NCI-H2029 (cell line): ENCODE results near the gene MS4A8.
"Not testable (repeated sequence)": the region's sequence is repeated elsewhere in the genome, so short reads cannot be mapped to it uniquely, and the experiment has no call there.

Experiments
- DNase-seq: peaks from one replicate; lab custom pipeline; 2025; lab: John Stamatoyannopoulos, UW

MS4A8 gene, protein sequence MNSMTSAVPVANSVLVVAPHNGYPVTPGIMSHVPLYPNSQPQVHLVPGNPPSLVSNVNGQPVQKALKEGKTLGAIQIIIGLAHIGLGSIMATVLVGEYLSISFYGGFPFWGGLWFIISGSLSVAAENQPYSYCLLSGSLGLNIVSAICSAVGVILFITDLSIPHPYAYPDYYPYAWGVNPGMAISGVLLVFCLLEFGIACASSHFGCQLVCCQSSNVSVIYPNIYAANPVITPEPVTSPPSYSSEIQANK

GRCh38 chr11:60699284-60699691 lies at the start of gene MS4A8:
TSS of gene MS4A8 (plus strand) at chr11:60699612. CDS start at chr11:60700861, 1,249 bp downstream.
- DNase-seq: peak; percentile 99

- DNase-seq: peak; percentile 89
Measured at GRCh38 chr11:60657888-60658287, 41.5 kb upstream of the MS4A8 start.

DNA sequence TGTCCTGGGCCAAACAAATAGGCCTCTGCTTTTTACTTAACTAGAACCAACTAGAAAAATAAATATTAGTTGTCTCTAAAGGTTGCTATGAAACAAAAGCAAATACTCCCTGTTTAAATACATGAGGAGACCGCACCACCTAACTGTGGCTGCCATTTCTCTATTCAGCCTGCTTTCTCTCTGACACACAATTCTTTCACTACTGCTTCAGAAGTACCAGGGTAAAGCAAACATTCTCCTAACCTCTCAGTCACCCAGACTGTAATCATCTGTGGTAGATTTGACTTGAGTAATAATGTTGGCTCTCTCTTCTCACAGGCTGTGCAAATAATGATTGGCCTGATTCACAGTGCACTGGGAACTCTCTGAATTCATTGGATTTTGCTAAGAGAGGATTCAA lies 41.0 kb upstream of the MS4A8 start:
- peak; percentile 95 for DNase-seq

- no peak for DNase-seq
Measured at GRCh38 chr11:60672255-60672654, 27.2 kb upstream of the MS4A8 start.

DNA sequence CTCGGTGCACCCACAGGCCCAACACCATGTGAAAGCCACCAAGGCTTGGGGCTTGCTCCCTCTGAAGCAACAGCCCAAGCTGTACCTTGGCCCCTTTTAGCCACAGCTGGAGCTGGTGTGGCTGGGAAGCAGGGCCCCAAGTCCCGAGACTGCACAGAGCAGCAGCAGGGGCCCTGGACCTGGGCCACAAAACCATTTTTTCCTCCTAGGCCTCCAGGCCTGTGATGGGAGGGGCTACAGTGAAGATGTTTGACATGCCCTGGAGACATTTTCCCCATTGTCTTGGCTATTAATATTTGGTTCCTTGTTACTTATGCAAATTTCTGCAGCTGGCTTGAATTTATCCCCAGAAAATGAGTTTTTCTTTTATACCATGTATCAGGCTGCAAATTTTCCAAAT lies 21.2 kb upstream of the MS4A8 start:
- DNase-seq: not testable (repeated sequence)

DNA sequence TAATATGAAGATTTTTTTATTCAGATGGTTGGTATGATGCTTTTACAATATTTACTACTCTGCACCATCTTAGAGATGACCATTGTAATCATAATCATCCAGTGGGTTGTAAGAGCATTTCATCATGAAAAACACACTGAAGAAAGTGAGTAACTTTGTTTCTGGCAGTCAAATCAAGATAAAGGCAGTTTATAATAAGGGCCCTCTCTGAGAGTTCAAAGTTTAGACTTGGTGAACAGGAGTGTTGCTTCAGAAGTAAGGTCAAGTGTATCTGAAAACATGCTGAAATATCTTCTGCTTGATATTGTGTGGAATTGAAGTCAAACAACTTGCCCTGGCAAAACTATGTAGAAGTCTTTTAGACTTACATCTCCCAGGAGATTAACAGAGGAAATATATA lies 19.5 kb upstream of the MS4A8 start:
- DNase-seq: no peak

GRCh38 chr11:60680455-60681119 lies 18.8 kb upstream of the MS4A8 start:
- DNase-seq: no peak

GRCh38 chr11:60684541-60684848 lies 14.9 kb upstream of the MS4A8 start:
- DNase-seq: not testable (repeated sequence)

- DNase-seq: no peak
Measured at GRCh38 chr11:60691661-60692060, 7.8 kb upstream of the MS4A8 start.

DNA sequence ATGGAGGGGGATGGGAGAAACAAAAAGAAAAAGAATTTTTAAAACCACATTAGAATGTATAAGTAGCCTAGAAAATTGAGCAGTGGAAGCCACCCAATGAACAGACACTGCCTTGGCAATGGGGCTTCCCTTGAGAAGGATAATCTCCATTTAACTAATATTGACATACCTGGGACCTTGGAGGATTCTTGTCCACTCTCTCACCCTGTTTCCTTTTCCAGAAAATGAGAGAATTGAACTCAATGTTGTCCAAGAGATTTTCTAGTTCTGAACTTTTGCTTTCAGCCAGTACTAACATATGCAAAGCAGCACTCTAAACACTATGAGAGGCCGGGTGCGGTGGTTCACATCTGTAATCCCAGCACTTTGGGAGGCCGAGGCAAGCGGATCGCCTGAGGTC lies 524 bp downstream of the MS4A8 start:
- DNase-seq: no peak

GRCh38 chr11:60700689-60701468 lies 1.5 kb downstream of the MS4A8 start:
- DNase-seq: peak; percentile 82

DNA sequence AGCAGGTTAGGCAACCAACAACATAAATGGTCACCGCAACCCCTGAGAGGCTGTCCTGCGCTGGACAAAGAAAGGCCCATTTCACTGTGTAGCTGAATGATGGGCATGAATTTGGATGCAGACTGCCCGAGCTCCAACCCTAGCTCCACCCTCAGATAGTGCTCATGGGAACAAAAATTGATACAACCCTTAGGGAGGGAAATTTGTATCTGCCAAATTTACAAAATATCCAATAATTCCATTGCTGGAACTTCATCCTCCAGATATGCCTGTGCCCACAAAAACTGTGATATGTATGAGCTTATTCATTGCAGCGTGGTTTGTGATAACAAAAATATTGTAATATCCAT lies 2.0 kb downstream of the MS4A8 start:
- no peak for DNase-seq

DNA sequence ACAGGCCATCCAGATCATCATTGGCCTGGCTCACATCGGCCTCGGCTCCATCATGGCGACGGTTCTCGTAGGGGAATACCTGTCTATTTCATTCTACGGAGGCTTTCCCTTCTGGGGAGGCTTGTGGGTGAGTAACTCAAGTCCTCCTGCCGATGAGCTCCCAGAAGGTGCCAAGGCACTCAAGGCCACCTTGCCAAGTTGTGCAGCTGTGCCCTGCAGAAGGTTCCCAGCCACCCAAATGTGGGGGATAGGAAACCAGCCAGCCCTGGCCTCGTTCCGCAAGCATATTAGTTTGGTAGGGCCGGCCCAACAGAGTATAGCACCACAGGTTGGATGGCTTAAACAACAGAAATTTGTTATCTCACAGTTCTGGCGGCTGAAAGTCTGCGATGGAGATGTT lies 4.0 kb downstream of the MS4A8 start:
- no peak for DNase-seq

DNA sequence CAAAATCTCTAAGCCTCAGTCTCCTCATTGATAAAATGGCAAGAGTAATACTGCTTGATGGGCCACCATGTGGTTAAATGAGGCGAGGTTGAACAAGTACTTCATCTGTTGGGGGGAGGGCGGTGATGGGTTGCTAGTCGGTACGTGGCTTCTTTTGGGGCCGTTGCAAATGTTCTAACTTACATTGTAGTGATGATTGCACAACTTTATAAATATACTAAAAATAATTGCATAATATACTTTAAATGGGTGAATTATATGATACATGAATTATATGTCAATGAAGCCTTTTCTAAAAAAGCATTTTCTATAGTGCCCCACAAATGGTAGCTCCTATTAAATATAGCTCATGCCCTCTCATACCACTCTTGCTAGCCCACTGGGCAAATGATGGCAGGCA lies 6.5 kb downstream of the MS4A8 start:
- no peak for DNase-seq

GRCh38 chr11:60706931-60707330 lies 7.5 kb downstream of the MS4A8 start:
- no peak for DNase-seq

- DNase-seq: no peak
Measured at GRCh38 chr11:60710482-60710881, 11.1 kb downstream of the MS4A8 start.

GRCh38 chr11:60711276-60711675 lies 11.9 kb downstream of the MS4A8 start:
- no peak for DNase-seq

- DNase-seq: not testable (repeated sequence)
Measured at GRCh38 chr11:60713423-60713822, 14.0 kb downstream of the MS4A8 start.

- DNase-seq: no peak
Measured at GRCh38 chr11:60717956-60718355, 18.5 kb downstream of the MS4A8 start.

- no peak for DNase-seq
Measured at GRCh38 chr11:60718524-60719316, 19.3 kb downstream of the MS4A8 start.

DNA sequence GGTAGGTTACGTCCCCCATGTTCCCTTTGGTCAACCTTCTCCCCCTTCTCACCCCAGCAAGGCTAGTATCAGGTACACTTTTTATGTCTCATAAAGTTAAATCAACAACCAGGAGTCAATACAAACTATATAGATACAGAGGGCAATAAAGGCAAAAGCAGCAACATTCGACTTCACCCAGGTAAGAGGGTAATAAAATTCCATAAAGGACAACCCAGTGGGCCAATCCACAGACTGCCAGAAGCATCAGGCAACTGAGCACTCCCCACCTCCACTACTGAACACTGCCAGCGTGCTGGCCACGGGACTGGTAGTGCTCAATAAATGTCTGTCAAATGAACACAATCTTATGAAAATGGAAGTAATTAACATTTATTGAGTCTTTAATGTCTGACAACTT lies 20.0 kb downstream of the MS4A8 start:
- no peak for DNase-seq

DNA sequence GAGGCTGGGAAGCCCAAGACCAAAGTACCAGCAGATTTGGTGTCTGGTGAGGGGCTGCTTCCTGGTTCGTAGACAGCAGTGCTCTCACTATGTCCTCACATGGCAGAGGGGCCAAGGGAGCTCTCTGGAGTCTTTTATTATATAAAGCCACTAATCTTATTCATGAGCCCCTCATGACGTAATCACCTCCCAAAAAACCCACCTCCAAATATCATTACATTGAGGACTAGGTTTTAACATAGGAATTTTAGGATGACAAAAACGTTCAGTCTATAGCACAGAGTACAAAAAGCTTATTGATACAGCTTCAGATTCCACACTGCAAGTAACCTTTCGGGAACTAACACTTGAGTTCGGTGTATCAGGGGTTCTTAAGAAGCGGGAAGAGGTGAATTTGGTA lies 21.0 kb downstream of the MS4A8 start:
- DNase-seq: no peak

DNA sequence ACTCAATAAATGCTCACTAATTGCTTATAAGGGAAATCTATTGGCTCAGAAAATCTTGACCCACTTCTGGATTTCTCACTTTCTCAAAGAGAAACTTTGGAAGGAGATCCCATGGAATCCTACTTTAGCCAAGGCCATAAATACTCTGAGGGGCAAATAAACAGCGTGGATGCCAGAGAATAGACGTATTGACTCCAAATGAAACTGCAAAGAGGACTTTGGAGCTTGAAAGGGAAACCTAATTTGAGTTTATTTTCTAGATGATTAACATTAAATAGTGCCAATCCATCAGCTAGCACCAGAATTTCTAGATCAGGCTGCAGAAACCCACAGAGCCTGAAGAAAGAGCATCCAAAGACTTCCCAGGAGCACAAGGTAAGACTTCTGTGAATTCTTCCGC lies 25.0 kb downstream of the MS4A8 start, which contains the start of gene MS4A18:
Gene MS4A18 (plus strand): TSS at position 301 of the 400 bp plus-strand sequence.
- DNase-seq: no peak
